ENCODE data around the gene MLIP.

MLIP gene

DNA sequence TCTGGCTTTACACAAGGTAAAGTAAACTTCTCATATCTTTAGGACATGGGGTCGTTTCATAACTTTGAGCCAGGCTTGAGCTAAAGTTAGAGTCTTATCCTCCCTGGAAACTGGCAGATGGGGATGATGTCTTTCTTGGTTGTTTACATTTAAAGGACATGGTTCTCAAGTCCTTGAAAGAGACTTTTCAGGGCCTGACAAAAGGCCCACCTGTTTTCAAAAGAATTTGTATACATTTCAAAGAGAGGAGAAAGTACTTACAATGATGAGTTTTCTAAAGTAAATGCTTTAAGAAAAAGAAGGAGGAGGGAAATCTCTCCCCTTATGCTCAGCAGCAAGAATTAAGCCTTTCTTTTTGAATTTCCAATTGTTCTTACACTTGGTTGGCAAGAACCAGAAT, 151.3 kb downstream of the MLIP start:
- no peak for TF ChIP-seq TAF1 (IDR thresholded peaks at IDR 0.05; ENCODE audit: low read depth)
- no peak for TF ChIP-seq TCF12 (IDR thresholded peaks at IDR 0.05; ENCODE audit: low read depth)
- no peak for TF ChIP-seq ZBTB7A (IDR thresholded peaks at IDR 0.05; ENCODE audit: low read depth)
- TF ChIP-seq, protein P1, sequence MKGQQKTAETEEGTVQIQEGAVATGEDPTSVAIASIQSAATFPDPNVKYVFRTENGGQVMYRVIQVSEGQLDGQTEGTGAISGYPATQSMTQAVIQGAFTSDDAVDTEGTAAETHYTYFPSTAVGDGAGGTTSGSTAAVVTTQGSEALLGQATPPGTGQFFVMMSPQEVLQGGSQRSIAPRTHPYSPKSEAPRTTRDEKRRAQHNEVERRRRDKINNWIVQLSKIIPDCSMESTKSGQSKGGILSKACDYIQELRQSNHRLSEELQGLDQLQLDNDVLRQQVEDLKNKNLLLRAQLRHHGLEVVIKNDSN (IDR thresholded peaks at IDR 0.05), result no peak
- TF ChIP-seq EGR1 (IDR thresholded peaks at IDR 0.05), result no peak
- TF ChIP-seq NFIC (IDR thresholded peaks at IDR 0.05), result no peak
- TF ChIP-seq, protein P2, sequence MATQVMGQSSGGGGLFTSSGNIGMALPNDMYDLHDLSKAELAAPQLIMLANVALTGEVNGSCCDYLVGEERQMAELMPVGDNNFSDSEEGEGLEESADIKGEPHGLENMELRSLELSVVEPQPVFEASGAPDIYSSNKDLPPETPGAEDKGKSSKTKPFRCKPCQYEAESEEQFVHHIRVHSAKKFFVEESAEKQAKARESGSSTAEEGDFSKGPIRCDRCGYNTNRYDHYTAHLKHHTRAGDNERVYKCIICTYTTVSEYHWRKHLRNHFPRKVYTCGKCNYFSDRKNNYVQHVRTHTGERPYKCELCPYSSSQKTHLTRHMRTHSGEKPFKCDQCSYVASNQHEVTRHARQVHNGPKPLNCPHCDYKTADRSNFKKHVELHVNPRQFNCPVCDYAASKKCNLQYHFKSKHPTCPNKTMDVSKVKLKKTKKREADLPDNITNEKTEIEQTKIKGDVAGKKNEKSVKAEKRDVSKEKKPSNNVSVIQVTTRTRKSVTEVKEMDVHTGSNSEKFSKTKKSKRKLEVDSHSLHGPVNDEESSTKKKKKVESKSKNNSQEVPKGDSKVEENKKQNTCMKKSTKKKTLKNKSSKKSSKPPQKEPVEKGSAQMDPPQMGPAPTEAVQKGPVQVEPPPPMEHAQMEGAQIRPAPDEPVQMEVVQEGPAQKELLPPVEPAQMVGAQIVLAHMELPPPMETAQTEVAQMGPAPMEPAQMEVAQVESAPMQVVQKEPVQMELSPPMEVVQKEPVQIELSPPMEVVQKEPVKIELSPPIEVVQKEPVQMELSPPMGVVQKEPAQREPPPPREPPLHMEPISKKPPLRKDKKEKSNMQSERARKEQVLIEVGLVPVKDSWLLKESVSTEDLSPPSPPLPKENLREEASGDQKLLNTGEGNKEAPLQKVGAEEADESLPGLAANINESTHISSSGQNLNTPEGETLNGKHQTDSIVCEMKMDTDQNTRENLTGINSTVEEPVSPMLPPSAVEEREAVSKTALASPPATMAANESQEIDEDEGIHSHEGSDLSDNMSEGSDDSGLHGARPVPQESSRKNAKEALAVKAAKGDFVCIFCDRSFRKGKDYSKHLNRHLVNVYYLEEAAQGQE (IDR thresholded peaks at IDR 0.05; ENCODE audit: low read depth), result no peak
- TF ChIP-seq YY1 (IDR thresholded peaks at IDR 0.05; ENCODE audit: low read depth), result no peak
- TF ChIP-seq FOXM1 (IDR thresholded peaks at IDR 0.05; ENCODE audit: borderline replicate concordance, low read depth), result no peak
- TF ChIP-seq CEBPB (IDR thresholded peaks at IDR 0.05), result no peak
- no peak for TF ChIP-seq TEAD4 (IDR thresholded peaks at IDR 0.05)

DNA sequence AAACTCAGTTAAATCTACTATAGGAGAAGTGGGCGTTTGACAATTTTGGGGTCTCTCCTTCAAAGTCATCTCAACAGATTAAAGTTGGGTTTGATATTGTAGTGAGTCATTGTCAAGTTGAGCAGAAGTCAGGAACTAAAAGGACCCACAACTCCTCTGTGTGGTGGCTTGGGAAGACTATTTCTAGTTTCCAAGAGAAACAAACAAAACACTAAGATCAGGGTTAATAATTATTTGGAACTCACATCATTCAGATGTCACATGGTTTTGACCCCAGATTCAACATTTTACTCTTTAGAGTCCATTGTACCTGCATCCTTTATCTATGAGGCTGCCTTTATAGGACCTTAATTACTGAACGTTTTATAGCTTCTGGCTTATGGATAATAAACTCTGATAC, 151.7 kb downstream of the MLIP start:
- TF ChIP-seq CREB1 (IDR thresholded peaks at IDR 0.05; ENCODE audit: low read depth), result no peak
- TF ChIP-seq TCF12 (IDR thresholded peaks at IDR 0.05; ENCODE audit: low read depth), result no peak
- TF ChIP-seq EP300 (IDR thresholded peaks at IDR 0.05; ENCODE audit: borderline replicate concordance), result no peak
- TF ChIP-seq RAD21 (IDR thresholded peaks at IDR 0.05; ENCODE audit: low read depth), result no peak
- TF ChIP-seq, protein P2 (IDR thresholded peaks at IDR 0.05; ENCODE audit: low read depth), result no peak
- TF ChIP-seq FOXM1 (IDR thresholded peaks at IDR 0.05; ENCODE audit: borderline replicate concordance, low read depth), result no peak
- TF ChIP-seq CEBPB (IDR thresholded peaks at IDR 0.05), result no peak
- no peak for TF ChIP-seq TAF1 (IDR thresholded peaks at IDR 0.05; ENCODE audit: low read depth)
- TF ChIP-seq, protein P1 (IDR thresholded peaks at IDR 0.05), result no peak
- TF ChIP-seq EGR1 (IDR thresholded peaks at IDR 0.05), result no peak
- TF ChIP-seq ZBTB7A (IDR thresholded peaks at IDR 0.05; ENCODE audit: low read depth), result no peak
- no peak for TF ChIP-seq YY1 (IDR thresholded peaks at IDR 0.05; ENCODE audit: low read depth)
- TF ChIP-seq, protein P3, sequence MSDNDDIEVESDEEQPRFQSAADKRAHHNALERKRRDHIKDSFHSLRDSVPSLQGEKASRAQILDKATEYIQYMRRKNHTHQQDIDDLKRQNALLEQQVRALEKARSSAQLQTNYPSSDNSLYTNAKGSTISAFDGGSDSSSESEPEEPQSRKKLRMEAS (IDR thresholded peaks at IDR 0.05), result no peak
- no peak for TF ChIP-seq TEAD4 (IDR thresholded peaks at IDR 0.05)
- no peak for TF ChIP-seq NFIC (IDR thresholded peaks at IDR 0.05)

DNA sequence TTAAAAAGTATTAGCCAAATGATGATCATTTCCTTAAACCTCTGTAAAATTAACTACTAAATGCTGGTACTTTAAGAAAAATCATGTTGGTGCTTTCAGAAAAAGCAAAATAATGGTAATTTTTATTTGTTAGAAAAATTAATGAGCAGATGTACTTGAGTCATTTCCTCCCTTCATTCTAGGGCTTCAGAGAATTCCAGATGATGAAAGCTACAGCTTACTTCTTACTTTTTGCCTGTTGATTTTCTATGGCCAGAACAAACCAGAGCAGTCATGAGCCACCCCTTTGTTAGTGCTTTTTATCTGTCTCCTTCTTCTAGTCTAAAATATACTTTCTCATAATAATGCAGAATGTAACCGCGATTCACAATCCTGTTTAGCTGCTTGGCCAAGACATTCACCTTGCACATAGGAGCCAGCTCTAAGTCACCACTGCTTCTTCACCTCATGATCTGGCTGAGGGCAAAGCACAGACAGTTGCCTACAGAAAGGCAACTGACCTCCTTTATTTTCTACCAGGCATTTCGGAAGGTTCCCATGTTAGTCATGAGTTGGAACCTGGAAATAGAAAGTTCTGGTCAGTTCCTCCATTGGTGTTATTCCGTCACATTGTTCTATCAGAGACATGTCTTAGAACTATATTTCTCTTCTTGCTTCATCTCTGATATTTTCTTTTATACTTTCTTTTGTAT, 153.5 kb downstream of the MLIP start:
- TF ChIP-seq, protein P1 (IDR thresholded peaks at IDR 0.05), result no peak

DNA sequence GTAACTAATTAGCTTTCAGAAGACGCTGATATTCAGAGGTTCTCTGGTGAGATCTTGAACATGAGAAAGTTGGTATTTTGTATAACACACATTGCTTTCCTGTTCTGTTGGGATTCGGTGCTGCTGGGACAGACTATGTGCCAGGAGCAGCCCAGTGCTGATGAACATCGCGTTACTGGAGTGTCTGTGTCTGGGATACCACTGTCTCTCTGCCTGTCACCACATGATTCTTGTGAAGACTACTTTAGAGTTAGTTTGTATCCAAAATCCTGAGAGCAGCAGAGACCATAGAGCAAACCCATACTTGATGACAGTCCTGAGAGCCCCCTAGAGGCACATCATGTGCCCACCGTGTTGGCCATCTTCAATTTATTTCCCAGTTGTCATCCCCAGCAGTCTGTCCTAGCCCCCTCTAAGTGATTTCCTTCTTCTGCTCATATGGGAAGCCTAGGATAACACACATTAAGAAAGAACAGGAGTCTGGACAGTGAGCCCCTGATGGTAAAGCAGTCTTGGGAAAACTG, 155.2 kb downstream of the MLIP start:
- TF ChIP-seq RAD21 (IDR thresholded peaks at IDR 0.05; ENCODE audit: low read depth) (no peak), TAF1 (IDR thresholded peaks at IDR 0.05; ENCODE audit: low read depth) (no peak), YY1 (IDR thresholded peaks at IDR 0.05; ENCODE audit: low read depth) (no peak), EP300 (IDR thresholded peaks at IDR 0.05; ENCODE audit: borderline replicate concordance) (no peak), NFIC (IDR thresholded peaks at IDR 0.05) (no peak), TEAD4 (IDR thresholded peaks at IDR 0.05) (no peak), TCF12 (IDR thresholded peaks at IDR 0.05; ENCODE audit: low read depth) (no peak), EGR1 (IDR thresholded peaks at IDR 0.05) (no peak), CEBPB (IDR thresholded peaks at IDR 0.05) (no peak), FOXM1 (IDR thresholded peaks at IDR 0.05; ENCODE audit: borderline replicate concordance, low read depth) (no peak), ZBTB7A (IDR thresholded peaks at IDR 0.05; ENCODE audit: low read depth) (no peak), CREB1 (IDR thresholded peaks at IDR 0.05; ENCODE audit: low read depth) (no peak)
- TF ChIP-seq, protein P1 (IDR thresholded peaks at IDR 0.05), result no peak
- TF ChIP-seq, protein P3 (IDR thresholded peaks at IDR 0.05), result no peak
- TF ChIP-seq, protein P2 (IDR thresholded peaks at IDR 0.05; ENCODE audit: low read depth), result no peak

All from Ishikawa (cell line).